ENCODE results near the gene RANBP3.

DNA sequence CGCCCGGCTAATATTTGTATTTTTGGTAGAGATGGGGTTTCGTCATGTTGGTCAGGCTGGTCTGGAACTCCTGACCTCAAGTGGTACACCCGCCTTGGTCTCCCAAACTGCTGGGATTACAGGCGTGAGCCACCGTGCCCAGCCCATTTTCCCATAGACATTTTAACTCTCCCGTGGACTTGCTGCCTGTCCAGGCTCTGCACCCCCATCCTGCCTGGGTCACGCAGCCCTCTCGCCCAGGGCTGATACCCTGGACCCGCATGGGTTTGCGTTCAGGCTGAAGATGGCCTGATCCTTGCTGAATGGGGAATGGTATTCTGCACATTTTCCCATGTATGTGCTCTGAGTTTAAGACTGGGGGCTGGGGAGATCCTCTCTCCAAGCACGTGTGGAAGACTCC is 46.0 kb upstream of the RANBP3 start:
- no peak for TF ChIP-seq POLR2AphosphoS5 (IDR thresholded peaks at IDR 0.05)
- TF ChIP-seq CTCF (IDR thresholded peaks at IDR 0.05) = no peak
- no peak for TF ChIP-seq EP300 (IDR thresholded peaks at IDR 0.05)
